K562 (cell line): Measurements from ENCODE around the gene TUBD1. TPM values are rescaled to one million over a fixed set of nuclear protein-coding genes. Genes with fewer than 3 reads are reported as not detected.

Source experiments
- BCOR ChIP-seq: fragments of 450-650 bp; IDR thresholded peaks from 2 replicates; pipeline ENCODE4 v1.6.1; 2016
- CREBBP ChIP-seq: IDR thresholded peaks from one replicate; pipeline ENCODE4 v1.6.1; 2012; ENCODE audit warnings: low read depth, mild to moderate bottlenecking, control low read depth, inconsistent platforms, low read length
- DACH1 ChIP-seq: fragments of 450-650 bp; IDR thresholded peaks from 2 replicates; pipeline ENCODE4 v1.6.1; 2018; ENCODE audit not compliant: partially characterized antibody
- HNRNPH1 ChIP-seq: fragments of 200-400 bp; formaldehyde crosslinking; optimal IDR thresholded peaks from 2 replicates; pipeline ENCODE3; 2017; ENCODE audit warnings: low read depth, mild to moderate bottlenecking, low read length, moderate library complexity
- KLF16 ChIP-seq: IDR thresholded peaks from 2 replicates; pipeline ENCODE4 v1.6.1; 2016; ENCODE audit warnings: antibody characterized with exemption
- NBN ChIP-seq: fragments of 450-650 bp; IDR thresholded peaks from 2 replicates; pipeline ENCODE4 v1.6.1; 2016; ENCODE audit warnings: low read depth, mild to moderate bottlenecking
- NCOA2 ChIP-seq, 2 experiments: fragments of 450-650 bp; IDR thresholded peaks; 2 replicates each; pipeline ENCODE4 v1.6.1; 2018; ENCODE audit warnings: mild to moderate bottlenecking in 2 of 2, moderate library complexity in 1 of 2; ENCODE audit not compliant: partially characterized antibody in 2 of 2
- NFRKB ChIP-seq: fragments of 450-650 bp; IDR thresholded peaks from 2 replicates; pipeline ENCODE4 v1.6.1; 2016; ENCODE audit warnings: low read depth
- RBM39 ChIP-seq: fragments of 200-400 bp; formaldehyde crosslinking; optimal IDR thresholded peaks from 2 replicates; pipeline ENCODE3; 2018; ENCODE audit warnings: low read depth, low read length
- RFX7 ChIP-seq: fragments of 250-450 bp; sonication (Bioruptor Pico); IDR thresholded peaks from 2 replicates; pipeline ENCODE4 v1.5.1; 2021; ENCODE audit warnings: mild to moderate bottlenecking
- SAP30 ChIP-seq: fragments of 200-600 bp; sonication (generic); IDR thresholded peaks from 2 replicates; pipeline ENCODE4 v1.6.1; 2012; ENCODE audit warnings: borderline replicate concordance, low read depth, mild to moderate bottlenecking, moderate library complexity, low read length, control low read depth, inconsistent platforms; ENCODE audit not compliant: insufficient read depth, poor library complexity, severe bottlenecking
- SRSF7 ChIP-seq: fragments of 200-400 bp; formaldehyde crosslinking; optimal IDR thresholded peaks from 2 replicates; pipeline ENCODE3; 2017; ENCODE audit warnings: mild to moderate bottlenecking, low read depth, low read length
- TAL1 ChIP-seq: fragments of 450-650 bp; IDR thresholded peaks from 2 replicates; pipeline ENCODE4 v1.6.1; 2016; ENCODE audit warnings: mild to moderate bottlenecking
- TRIM28 ChIP-seq: fragments of 450-650 bp; IDR thresholded peaks from 2 replicates; pipeline ENCODE4 v1.6.1; 2017
- USF1 ChIP-seq: sonication (generic); formaldehyde crosslinking; IDR thresholded peaks from 2 replicates; pipeline ENCODE4 v1.9.0; 2022; ENCODE audit warnings: mild to moderate bottlenecking, missing genetic modification reagents
- ZMIZ1 ChIP-seq, 2 experiments: fragments of 150-350 bp in 1 of 2; IDR thresholded peaks; 2 replicates each; pipeline ENCODE4 v1.6.1; 2012 to 2016; ENCODE audit warnings: low read depth in 2 of 2, low read length in 2 of 2, mild to moderate bottlenecking in 1 of 2, moderate library complexity in 1 of 2
- ZNF121 ChIP-seq: sonication (generic); formaldehyde crosslinking; conservative IDR thresholded peaks from 2 replicates; pipeline ENCODE4 v1.8.0; 2022; ENCODE audit warnings: missing genetic modification reagents
- ZNF143 ChIP-seq: sonication (generic); formaldehyde crosslinking; IDR thresholded peaks from 2 replicates; pipeline ENCODE4 v1.9.0; 2022; ENCODE audit warnings: mild to moderate bottlenecking, missing genetic modification reagents
- ZNF146 ChIP-seq: IDR thresholded peaks from one replicate; pipeline ENCODE4 v1.6.1; 2018; ENCODE audit warnings: missing compliant biosample characterization; ENCODE audit not compliant: unreplicated experiment
- ZNF444 ChIP-seq: fragments of 250-450 bp; sonication (Bioruptor Pico); IDR thresholded peaks from 2 replicates; pipeline ENCODE4 v1.4.0; 2020; ENCODE audit warnings: mild to moderate bottlenecking, moderate library complexity
- polyA plus RNA-seq, 8 experiments: library from polyadenylated mRNA; depleted of rRNA in 4 of 8; stranded (reverse) in 5 of 8; unstranded in 3 of 8; fragments of >200 nt; fragmentation: Nextera tagmentation in 2 of 8; fragmentation: Illumina TruSeq in 1 of 8; extraction: Ambion mirVana in 2 of 8; extraction: Trizol in 1 of 8; gene quantifications; 2 replicates each; pipeline versions ENCODE4 v1.2.1 to v1.2.3, GENCODE V29; 2011 to 2014; ENCODE audit warnings: inconsistent platforms in 1 of 8, missing spikeins in 1 of 8
- total RNA-seq, 7 experiments: library from RNA; depleted of rRNA in 6 of 7; stranded (reverse); fragments of >200 nt in 6 of 7; fragmentation: Illumina TruSeq in 2 of 7; extraction: Trizol in 2 of 7; gene quantifications; 2 replicates each; pipeline versions ENCODE4 v1.2.1 to v1.2.3, GENCODE V29; 2011 to 2021; ENCODE audit warnings: low replicate concordance in 1 of 7
- TF ChIP-seq, protein P1 (sequence below): sonication (generic); formaldehyde crosslinking; IDR thresholded peaks from 2 replicates; pipeline ENCODE4 v1.9.0; 2022; ENCODE audit warnings: mild to moderate bottlenecking, missing genetic modification reagents

The TUBD1 gene
- total and polyA plus RNA-seq, 9 of the 15 experiments (the other 6 are each of a cell fraction or from before 2014, with no cell fraction given): 10.8 to 35.3 (median 17.9) TPM

GRCh38 chr17:59842901-59843652 lies 49.7 kb downstream of the TUBD1 start (continued):
- TF ChIP-seq USF1 (CRISPR knock-in tag) (no peak), ZNF146 (CRISPR knock-in tag) (no peak), ZMIZ1 (IDR thresholded peaks at IDR 0.05; ENCODE audit: low read depth in 2 of 2, low read length in 2 of 2) (peak in 1 of 2 experiments; percentile 63; a peak in 1 of 4 replicates), TRIM28 (no peak), HNRNPH1 (no peak), TAL1 (no peak), SRSF7 (no peak), ZNF143 (CRISPR knock-in tag) (no peak), ZNF444 (CRISPR knock-in tag) (peak; percentile 93), NCOA2 (IDR thresholded peaks at IDR 0.05; ENCODE audit: partially characterized antibody in 2 of 2) (no peak), BCOR (no peak), NFRKB (no peak; the same call in 1 of the 2 replicates), KLF16 (0 out of 2 replicates have a peak, but pooled peaks have one; percentile 4), RFX7 (CRISPR knock-in tag) (peak; percentile 97), NBN (no peak), DACH1 (no peak), RBM39 (no peak), CREBBP (no peak), ZNF121 (CRISPR knock-in tag) (no peak; the same call in 1 of the 2 replicates), SAP30 (no peak)
- TF ChIP-seq, protein P1, sequence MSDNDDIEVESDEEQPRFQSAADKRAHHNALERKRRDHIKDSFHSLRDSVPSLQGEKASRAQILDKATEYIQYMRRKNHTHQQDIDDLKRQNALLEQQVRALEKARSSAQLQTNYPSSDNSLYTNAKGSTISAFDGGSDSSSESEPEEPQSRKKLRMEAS (CRISPR knock-in tag): no peak
